CD4-positive, alpha-beta memory T cell (primary cell): Measurements from ENCODE around the gene DENND4A. TPM values are rescaled to one million over a fixed set of nuclear protein-coding genes. Genes with fewer than 3 reads are reported as not detected.

Experiments used
- CTCF ChIA-PET: fragments of 350-600 bp; sonication (Branson Sonifier 250); formaldehyde crosslinking; loops from one replicate; lab custom pipeline; 2021; ENCODE audit warnings: inconsistent platforms; ENCODE audit not compliant: partially characterized antibody; lab: Charles Lee
- POLR2A ChIA-PET: fragments of 350-600 bp; sonication (Branson Sonifier 250); formaldehyde crosslinking; loops from one replicate; lab custom pipeline; 2021; ENCODE audit not compliant: partially characterized antibody; lab: Charles Lee
- DNase-seq, 5 donors: peaks; one replicate each; pipeline versions ENCODE4 v3.0.0 to v3.0.0-alpha.2; 2020 to 2022; ENCODE audit warnings: mixed read lengths in 1 of 5
- H3K27ac ChIP-seq: one replicate; pipeline ENCODE4 v1.7.0; 2013; ENCODE audit warnings: low read depth, low read length
- H3K27me3 ChIP-seq: 2 replicates; pipeline ENCODE4 v1.7.0; 2013; ENCODE audit warnings: mild to moderate bottlenecking, low read length, moderate library complexity; ENCODE audit not compliant: insufficient read depth
- H3K36me3 ChIP-seq: 2 replicates; pipeline ENCODE4 v1.7.0; 2013; ENCODE audit warnings: mild to moderate bottlenecking, low read length, moderate library complexity; ENCODE audit not compliant: insufficient read depth
- H3K4me1 ChIP-seq: 2 replicates; pipeline ENCODE4 v1.7.0; 2013; ENCODE audit warnings: mild to moderate bottlenecking, low read length, moderate library complexity; ENCODE audit not compliant: insufficient read depth
- H3K4me3 ChIP-seq, 2 donors: one replicate each; pipeline ENCODE4 v1.7.0; 2013; ENCODE audit warnings: low read length in 2 of 2, mild to moderate bottlenecking in 1 of 2
- H3K9me3 ChIP-seq, 2 donors: one replicate each; pipeline ENCODE4 v1.7.0; 2013; ENCODE audit warnings: low read length in 2 of 2, control low read depth in 1 of 2; ENCODE audit not compliant: control insufficient read depth in 1 of 2
- H3K27ac Mint-ChIP-seq, 7 donors: one replicate each; pipeline ENCODE4 v1.8.0; 2020 to 2021; ENCODE audit warnings: mixed read lengths in 7 of 7, mild to moderate bottlenecking in 6 of 7, inconsistent platforms in 3 of 7, moderate library complexity in 3 of 7
- H3K27me3 Mint-ChIP-seq, 2 donors: one replicate each; pipeline ENCODE4 v1.8.0; 2020 to 2021; ENCODE audit warnings: mixed read lengths in 2 of 2
- H3K36me3 Mint-ChIP-seq, 2 donors: one replicate each; pipeline ENCODE4 v1.8.0; 2020 to 2021; ENCODE audit warnings: mixed read lengths in 2 of 2, inconsistent platforms in 1 of 2, mild to moderate bottlenecking in 1 of 2
- H3K4me1 Mint-ChIP-seq, 4 donors: one replicate each; pipeline ENCODE4 v1.8.0; 2020 to 2021; ENCODE audit warnings: mixed read lengths in 4 of 4, mild to moderate bottlenecking in 1 of 4
- H3K4me3 Mint-ChIP-seq, 8 donors: one replicate each; pipeline ENCODE4 v1.8.0; 2020 to 2021; ENCODE audit warnings: mixed read lengths in 8 of 8, mild to moderate bottlenecking in 7 of 8, moderate library complexity in 6 of 8, inconsistent platforms in 3 of 8
- H3K9me3 Mint-ChIP-seq, 8 donors: one replicate each; pipeline ENCODE4 v1.8.0; 2020 to 2021; ENCODE audit warnings: mixed read lengths in 8 of 8, mild to moderate bottlenecking in 5 of 8, inconsistent platforms in 3 of 8, moderate library complexity in 1 of 8
- intact Hi-C: fragments of 100-400 bp; cut with micrococcal nuclease; formaldehyde crosslinking; loops from one replicate; pipeline ENCODE4 v1.15.1; 2023
- polyA plus RNA-seq, 2 donors: library from polyadenylated mRNA; unstranded; fragments of 300-500 nt; fragmentation: Illumina TruSeq; gene quantifications; one replicate each; pipeline ENCODE4 v1.2.3, GENCODE V29; 2021
- total RNA-seq, 2 experiments: library from RNA; stranded (reverse); gene quantifications; one replicate each; pipeline ENCODE4 v1.2.3, GENCODE V29; 2021

Gene DENND4A
- total and polyA plus RNA-seq, 4 experiments from 2014 or later = 8.4 to 69.4 (median 42.2) TPM

- Mint-ChIP-seq H3K4me3 (peak overlapping the region in 5 of 8 donors; percentile 6 to 58 (median 18)), H3K36me3 (peaks cover 14 to 34% of the 10 kb centered on the region in 2 donors), H3K27me3 (no peaks in the 10 kb centered on the region), H3K9me3 (peaks cover 0 to 2% (median 0%) of the 10 kb centered on the region in 8 donors), H3K4me1 (peaks cover 4 to 14% (median 10%) of the 10 kb centered on the region in 4 donors), H3K27ac (peak overlapping the region in 6 of 7 donors; percentile 44 to 74 (median 62))
- H3K36me3 ChIP-seq = peaks cover 4% of the 10 kb centered on the region
- no peaks in the 10 kb centered on the region for H3K4me1 ChIP-seq
- POLR2A ChIA-PET = no interaction called here
- no peaks in the 10 kb centered on the region for H3K27me3 ChIP-seq
- H3K9me3 ChIP-seq = no peaks in the 10 kb centered on the region
- DNase-seq = peak in 1 of 5 donors; percentile 29
- intact Hi-C loops = no loop called here
- H3K4me3 ChIP-seq = no peak overlapping the region
- H3K27ac ChIP-seq = no peak overlapping the region
- CTCF ChIA-PET = interaction anchor here (0.9 to 1.4 kb wide), 3 partner anchors 12 to 218 kb away, joined by 3 to 7 read pairs (median 4); partner anchors contain the start of gene RAB11A
These were observed 141.6 kb downstream of the DENND4A start for GRCh38 chr15:65650312-65651041.

GRCh38 chr15:65646486-65646885, 145.6 kb downstream of the DENND4A start:
- H3K9me3 Mint-ChIP-seq = peaks cover 0 to 2% (median 0%) of the 10 kb centered on the region in 8 donors
- Histone ChIP-seq H3K27me3 (no peaks in the 10 kb centered on the region), H3K9me3 (no peaks in the 10 kb centered on the region), H3K27ac (no peak overlapping the region), H3K4me3 (no peak overlapping the region), H3K4me1 (no peaks in the 10 kb centered on the region), H3K36me3 (no peaks in the 10 kb centered on the region)
- ChIA-PET POLR2A (no interaction called here), CTCF (interaction anchor here (1.3 to 1.7 kb wide), 2 partner anchors 8 to 10 kb away, joined by 4 to 6 read pairs; no protein-coding TSS in a partner anchor)
- peaks cover 4 to 10% (median 10%) of the 10 kb centered on the region in 4 donors for H3K4me1 Mint-ChIP-seq
- no peak overlapping the region for H3K27ac Mint-ChIP-seq
- no peak overlapping the region for H3K4me3 Mint-ChIP-seq
- no peaks in the 10 kb centered on the region for H3K27me3 Mint-ChIP-seq
- no peak for DNase-seq
- H3K36me3 Mint-ChIP-seq = peaks cover 0 to 6% of the 10 kb centered on the region in 2 donors
- intact Hi-C loops = no loop called here

- Histone ChIP-seq H3K4me1 (no peaks in the 10 kb centered on the region), H3K9me3 (no peaks in the 10 kb centered on the region), H3K27me3 (no peaks in the 10 kb centered on the region), H3K27ac (no peak overlapping the region), H3K4me3 (no peak overlapping the region), H3K36me3 (no peaks in the 10 kb centered on the region)
- Mint-ChIP-seq H3K4me1 (peaks cover 2 to 7% (median 7%) of the 10 kb centered on the region in 4 donors), H3K27ac (peak overlapping the region in 1 of 7 donors; percentile 24), H3K36me3 (peaks cover 0 to 4% of the 10 kb centered on the region in 2 donors), H3K9me3 (peaks cover 0 to under 1% (median 0%) of the 10 kb centered on the region in 8 donors), H3K27me3 (no peaks in the 10 kb centered on the region), H3K4me3 (no peak overlapping the region)
- ChIA-PET POLR2A (no interaction called here), CTCF (interaction anchor here (1.3 kb wide), 1 partner anchor 191 kb away, joined by 4 read pairs; no protein-coding TSS in a partner anchor)
- intact Hi-C loops = no loop called here
- no peak for DNase-seq
These were observed 146.7 kb downstream of the DENND4A start for GRCh38 chr15:65645392-65645791.

GRCh38 chr15:65644282-65644681, 147.8 kb downstream of the DENND4A start:
- no peaks in the 10 kb centered on the region for H3K9me3 ChIP-seq
- CTCF ChIA-PET = no interaction called here
- no peak overlapping the region for H3K4me3 ChIP-seq
- H3K36me3 Mint-ChIP-seq = no peaks in the 10 kb centered on the region
- intact Hi-C loops = no loop called here
- no peak overlapping the region for H3K4me3 Mint-ChIP-seq
- H3K27me3 ChIP-seq = no peaks in the 10 kb centered on the region
- H3K36me3 ChIP-seq = no peaks in the 10 kb centered on the region
- H3K27ac ChIP-seq = no peak overlapping the region
- DNase-seq = no peak
- no peaks in the 10 kb centered on the region for H3K4me1 ChIP-seq
- H3K27me3 Mint-ChIP-seq = no peaks in the 10 kb centered on the region
- H3K27ac Mint-ChIP-seq = peak overlapping the region in 2 of 7 donors; percentile 24 to 82
- H3K9me3 Mint-ChIP-seq = no peaks in the 10 kb centered on the region
- POLR2A ChIA-PET = no interaction called here
- H3K4me1 Mint-ChIP-seq = peaks cover 0 to under 1% (median 0%) of the 10 kb centered on the region in 4 donors

- no peak overlapping the region for H3K27ac Mint-ChIP-seq
- peaks cover 8% of the 10 kb centered on the region for H3K4me1 ChIP-seq
- H3K4me1 Mint-ChIP-seq = peaks cover 8 to 14% (median 9%) of the 10 kb centered on the region in 4 donors
- DNase-seq = no peak
- H3K9me3 Mint-ChIP-seq = no peaks in the 10 kb centered on the region
- POLR2A ChIA-PET = interaction anchor here (1.2 to 1.4 kb wide), 2 partner anchors 190 to 227 kb away, joined by 4 to 5 read pairs; partner anchors contain the start of gene RAB11A
- no peak overlapping the region for H3K4me3 Mint-ChIP-seq
- no peaks in the 10 kb centered on the region for H3K27me3 ChIP-seq
- H3K27ac ChIP-seq = no peak overlapping the region
- H3K4me3 ChIP-seq = no peak overlapping the region
- H3K9me3 ChIP-seq = no peaks in the 10 kb centered on the region
- no peaks in the 10 kb centered on the region for H3K36me3 Mint-ChIP-seq
- H3K27me3 Mint-ChIP-seq = no peaks in the 10 kb centered on the region
- H3K36me3 ChIP-seq = no peaks in the 10 kb centered on the region
- intact Hi-C loops = no loop called here
- CTCF ChIA-PET = interaction anchor here (2.8 to 3.0 kb wide), 2 partner anchors 195 to 215 kb away, joined by 14 to 20 read pairs; no protein-coding TSS in a partner anchor
These were observed 149.5 kb downstream of the DENND4A start for GRCh38 chr15:65642594-65642993.

- Histone ChIP-seq H3K27ac (no peak overlapping the region), H3K27me3 (no peaks in the 10 kb centered on the region), H3K4me1 (peaks cover 8% of the 10 kb centered on the region), H3K36me3 (no peaks in the 10 kb centered on the region), H3K4me3 (no peak overlapping the region), H3K9me3 (no peaks in the 10 kb centered on the region)
- no peaks in the 10 kb centered on the region for H3K9me3 Mint-ChIP-seq
- no peaks in the 10 kb centered on the region for H3K27me3 Mint-ChIP-seq
- ChIA-PET CTCF (interaction anchor here (1.0 to 3.0 kb wide), 3 partner anchors 13 to 215 kb away, joined by 3 to 20 read pairs (median 14); no protein-coding TSS in a partner anchor), POLR2A (interaction anchor here (1.4 kb wide), 1 partner anchor 227 kb away, joined by 4 read pairs; the partner anchor contains the start of gene RAB11A)
- DNase-seq = no peak
- no peak overlapping the region for H3K4me3 Mint-ChIP-seq
- H3K4me1 Mint-ChIP-seq = peaks cover 8 to 16% (median 9%) of the 10 kb centered on the region in 4 donors
- intact Hi-C loops = no loop called here
- peak overlapping the region in 1 of 7 donors; percentile 32 for H3K27ac Mint-ChIP-seq
- no peaks in the 10 kb centered on the region for H3K36me3 Mint-ChIP-seq
These were observed 150.2 kb downstream of the DENND4A start for GRCh38 chr15:65641768-65642475.
